Measurements from ENCODE around the gene TBC1D2. TPM values are rescaled to one million over a fixed set of nuclear protein-coding genes. Genes with fewer than 3 reads are reported as not detected.

Gene TBC1D2
- total RNA-seq, 1 donor from 2014 or later = 2.7 TPM

DNA sequence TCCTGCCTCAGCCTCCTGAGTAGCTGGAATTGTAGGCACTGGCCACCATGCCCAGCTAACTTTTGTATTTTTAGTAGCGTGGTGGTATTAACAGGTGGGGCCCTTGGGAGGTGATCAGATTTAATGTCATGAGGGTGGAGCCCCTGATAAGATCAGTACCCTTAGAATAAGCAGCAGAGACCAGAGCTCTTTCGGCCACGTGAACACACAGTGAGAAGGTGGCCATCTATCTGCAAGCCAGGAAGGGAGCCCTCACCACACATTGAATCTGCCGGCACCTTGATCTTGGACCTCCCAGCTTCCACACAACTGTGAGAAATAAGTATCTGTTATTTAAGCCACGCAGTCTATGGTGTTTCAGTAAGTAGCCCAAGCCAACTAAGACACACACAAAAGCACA, 22.5 kb downstream of the TBC1D2 start:
- ChIA-PET POLR2A (no interaction called here), CTCF (no interaction called here)
- TF ChIP-seq, protein P1, sequence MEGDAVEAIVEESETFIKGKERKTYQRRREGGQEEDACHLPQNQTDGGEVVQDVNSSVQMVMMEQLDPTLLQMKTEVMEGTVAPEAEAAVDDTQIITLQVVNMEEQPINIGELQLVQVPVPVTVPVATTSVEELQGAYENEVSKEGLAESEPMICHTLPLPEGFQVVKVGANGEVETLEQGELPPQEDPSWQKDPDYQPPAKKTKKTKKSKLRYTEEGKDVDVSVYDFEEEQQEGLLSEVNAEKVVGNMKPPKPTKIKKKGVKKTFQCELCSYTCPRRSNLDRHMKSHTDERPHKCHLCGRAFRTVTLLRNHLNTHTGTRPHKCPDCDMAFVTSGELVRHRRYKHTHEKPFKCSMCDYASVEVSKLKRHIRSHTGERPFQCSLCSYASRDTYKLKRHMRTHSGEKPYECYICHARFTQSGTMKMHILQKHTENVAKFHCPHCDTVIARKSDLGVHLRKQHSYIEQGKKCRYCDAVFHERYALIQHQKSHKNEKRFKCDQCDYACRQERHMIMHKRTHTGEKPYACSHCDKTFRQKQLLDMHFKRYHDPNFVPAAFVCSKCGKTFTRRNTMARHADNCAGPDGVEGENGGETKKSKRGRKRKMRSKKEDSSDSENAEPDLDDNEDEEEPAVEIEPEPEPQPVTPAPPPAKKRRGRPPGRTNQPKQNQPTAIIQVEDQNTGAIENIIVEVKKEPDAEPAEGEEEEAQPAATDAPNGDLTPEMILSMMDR (IDR thresholded peaks at IDR 0.05) = no peak
- H3K36me3 Mint-ChIP-seq (ENCODE audit: low read depth) = peaks cover 21% of the 10 kb centered on the region
- intact Hi-C loops (cut with micrococcal nuclease) = no loop called here
- DNase-seq (no peak), ATAC-seq (ENCODE audit: low read depth) (no peak)
- no peaks in the 10 kb centered on the region for H3K9me3 Mint-ChIP-seq
- H3K27me3 Mint-ChIP-seq = no peaks in the 10 kb centered on the region
- no peak overlapping the region for H3K4me3 Mint-ChIP-seq
- H3K4me1 Mint-ChIP-seq = peaks cover 2% of the 10 kb centered on the region
- no peak overlapping the region for H3K27ac Mint-ChIP-seq

DNA sequence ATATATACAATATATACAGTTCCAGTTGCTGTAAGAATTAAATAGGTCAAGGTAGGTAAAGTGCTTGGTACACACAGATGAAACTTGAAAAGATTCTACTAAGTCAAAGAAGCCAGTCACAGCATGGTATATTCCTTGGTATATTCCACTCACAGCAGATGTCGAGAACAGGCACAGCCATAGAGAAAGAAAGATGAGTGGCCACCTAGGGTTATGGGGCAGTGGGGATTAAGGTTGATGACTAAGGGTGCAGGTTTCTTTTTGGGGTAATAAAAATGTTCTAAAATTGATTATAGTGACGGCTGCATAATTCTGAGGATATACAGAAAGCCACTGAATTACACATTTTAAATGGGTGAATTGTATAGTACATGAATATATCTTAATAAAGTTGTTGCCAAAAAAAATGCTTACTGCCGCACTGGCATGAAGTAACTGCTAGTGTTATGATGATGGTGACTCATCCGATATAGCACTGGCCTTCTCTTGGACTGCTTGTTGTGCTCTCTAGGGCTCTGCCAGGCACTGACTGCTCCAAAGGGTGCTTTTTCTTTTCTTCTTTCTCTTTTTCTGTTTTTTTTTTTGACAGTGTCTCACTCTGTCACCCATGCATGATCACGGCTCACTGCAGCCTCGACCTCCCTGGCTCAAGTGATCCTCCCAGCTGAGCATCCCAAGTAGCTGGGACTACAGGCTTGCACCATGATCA, 23.5 kb downstream of the TBC1D2 start:
- TF ChIP-seq, protein P1 (IDR thresholded peaks at IDR 0.05) = no peak
- Mint-ChIP-seq H3K27ac (no peak overlapping the region), H3K27me3 (no peaks in the 10 kb centered on the region), H3K4me3 (no peak overlapping the region), H3K4me1 (peaks cover 2% of the 10 kb centered on the region), H3K36me3 (ENCODE audit: low read depth) (peaks cover 24% of the 10 kb centered on the region), H3K9me3 (no peaks in the 10 kb centered on the region)
- no peak for DNase-seq
- no peak for ATAC-seq (ENCODE audit: low read depth)
- ChIA-PET CTCF (no interaction called here), POLR2A (no interaction called here)
- intact Hi-C loops (cut with micrococcal nuclease) = no loop called here

DNA sequence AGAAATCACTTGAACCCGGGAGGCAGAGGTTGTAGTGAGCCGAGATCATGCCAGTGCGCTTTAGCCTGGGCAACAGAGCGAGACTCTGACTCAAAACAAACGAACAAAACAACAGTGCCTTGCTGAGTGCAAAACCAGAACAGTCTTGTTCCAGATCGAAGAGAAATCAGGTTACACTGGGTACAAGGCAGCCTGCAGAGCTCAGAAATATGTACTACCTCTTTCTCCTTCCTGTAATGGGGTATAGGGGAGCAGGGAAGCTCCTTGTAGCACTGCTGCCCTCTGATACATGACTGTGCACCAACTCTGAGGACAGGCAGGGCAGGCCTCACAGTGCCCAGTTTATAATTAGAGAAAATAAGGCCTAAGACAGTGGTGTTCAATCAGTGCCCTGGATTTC, 24.7 kb downstream of the TBC1D2 start:
- Mint-ChIP-seq H3K27ac (no peak overlapping the region), H3K4me1 (peaks cover 2% of the 10 kb centered on the region), H3K36me3 (ENCODE audit: low read depth) (peaks cover 29% of the 10 kb centered on the region), H3K9me3 (no peaks in the 10 kb centered on the region), H3K4me3 (no peak overlapping the region), H3K27me3 (no peaks in the 10 kb centered on the region)
- no peak for ATAC-seq (ENCODE audit: low read depth)
- ChIA-PET POLR2A (no interaction called here), CTCF (no interaction called here)
- intact Hi-C loops (cut with micrococcal nuclease) = no loop called here
- no peak for DNase-seq
- TF ChIP-seq, protein P1 (IDR thresholded peaks at IDR 0.05) = no peak

DNA sequence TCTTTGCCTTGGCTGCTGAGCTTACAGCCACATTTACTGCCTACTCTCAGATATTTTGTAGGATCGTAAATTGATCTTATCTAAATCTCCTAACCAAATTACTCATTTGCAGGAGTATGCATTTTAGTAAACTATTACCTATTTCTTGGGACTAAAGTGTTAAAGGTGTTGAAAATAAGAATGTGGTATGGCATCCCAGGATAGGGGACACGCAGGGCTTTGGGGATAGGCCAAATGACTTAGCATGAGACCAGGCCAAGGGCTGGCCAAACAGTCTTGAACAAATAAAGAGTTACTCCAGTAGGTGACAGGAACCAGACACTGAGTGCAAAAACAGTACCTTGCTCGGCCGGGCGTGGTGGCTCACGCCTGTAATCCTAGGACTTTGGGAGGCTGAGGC, 25.1 kb downstream of the TBC1D2 start:
- Mint-ChIP-seq H3K9me3 (no peaks in the 10 kb centered on the region), H3K4me1 (peaks cover 2% of the 10 kb centered on the region), H3K27ac (no peak overlapping the region), H3K27me3 (no peaks in the 10 kb centered on the region), H3K36me3 (ENCODE audit: low read depth) (peaks cover 29% of the 10 kb centered on the region), H3K4me3 (no peak overlapping the region)
- intact Hi-C loops (cut with micrococcal nuclease) = no loop called here
- ATAC-seq (ENCODE audit: low read depth) (no peak), DNase-seq (no peak)
- POLR2A ChIA-PET = no interaction called here
- TF ChIP-seq, protein P1 (IDR thresholded peaks at IDR 0.05) = no peak
- CTCF ChIA-PET = no interaction called here

DNA sequence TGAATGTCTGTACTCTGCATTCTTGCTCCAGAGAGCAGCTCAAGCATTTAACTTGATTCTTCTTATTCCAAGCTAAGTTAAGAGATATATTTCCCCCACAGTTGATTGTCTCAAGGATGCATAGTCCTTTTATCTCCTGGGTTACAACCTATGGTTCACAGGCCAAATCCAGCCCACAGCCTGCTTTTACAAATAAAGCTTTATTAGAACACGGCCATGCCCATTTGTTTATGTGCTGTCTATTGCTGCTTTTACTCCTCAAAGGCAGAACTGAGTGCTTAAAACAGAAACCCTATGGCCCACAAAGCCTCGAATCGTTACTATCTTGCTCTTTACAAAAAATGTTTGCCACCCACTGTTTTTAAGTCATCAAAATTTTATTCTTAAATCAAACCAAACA, 25.8 kb downstream of the TBC1D2 start:
- POLR2A ChIA-PET = no interaction called here
- Mint-ChIP-seq H3K4me3 (no peak overlapping the region), H3K27ac (no peak overlapping the region), H3K36me3 (ENCODE audit: low read depth) (peaks cover 29% of the 10 kb centered on the region), H3K27me3 (no peaks in the 10 kb centered on the region), H3K9me3 (no peaks in the 10 kb centered on the region), H3K4me1 (peaks cover 2% of the 10 kb centered on the region)
- CTCF ChIA-PET = interaction anchor here (0.6 to 0.8 kb wide), 2 partner anchors 24 to 180 kb away, joined by 3 read pairs; no protein-coding TSS in a partner anchor
- TF ChIP-seq, protein P1 (IDR thresholded peaks at IDR 0.05) = no peak
- intact Hi-C loops (cut with micrococcal nuclease) = no loop called here
- no peak for ATAC-seq (ENCODE audit: low read depth)
- no peak for DNase-seq
